Panc1 (cell line): Measurements from ENCODE around the gene ABHD8. TPM values are rescaled to one million over a fixed set of nuclear protein-coding genes. Genes with fewer than 3 reads are reported as not detected.

ENCODE experiments used
- ATAC-seq: fragments of 200-7000 bp; cut with Tn5 transposase; 2 replicates; pipeline ENCODE4 v1.9.1; 2020; ENCODE audit warnings: mild to moderate bottlenecking, moderate library complexity
- BruUV-seq: library from RNA; stranded (reverse); fragments of 400-500 nt; replicated peaks from 2 replicates; lab custom pipeline; 2021; lab: Mats Ljungman, UMichigan
- CTCF ChIA-PET: fragments of 300-600 bp; sonication (Branson Sonifier 250); formaldehyde crosslinking; loops from one replicate; lab custom pipeline; 2022; ENCODE audit warnings: antibody characterized with exemption; lab: Charles Lee
- POLR2A ChIA-PET: fragments of 300-600 bp; sonication (Branson Sonifier 250); formaldehyde crosslinking; loops from one replicate; lab custom pipeline; 2022; ENCODE audit warnings: antibody characterized with exemption; lab: Charles Lee
- DNase-seq: peaks from one replicate; pipeline ENCODE4 v3.0.0-alpha.2; 2010; ENCODE audit warnings: low read depth, low spot score
- H3K27ac ChIP-seq: 2 replicates; pipeline ENCODE4 v1.5.1; 2011; ENCODE audit warnings: mild to moderate bottlenecking, low read length, inconsistent platforms
- H3K27me3 ChIP-seq: fragments of 200-500 bp; sonication (Bioruptor generic); 2 replicates; pipeline ENCODE4 v1.6.0; 2014; ENCODE audit warnings: low read length, inconsistent platforms; ENCODE audit not compliant: control insufficient read depth, insufficient read depth
- H3K36me3 ChIP-seq: fragments of 200-500 bp; sonication (Bioruptor generic); 2 replicates; pipeline ENCODE4 v1.5.1; 2014; ENCODE audit warnings: inconsistent platforms, mild to moderate bottlenecking, low read length, moderate library complexity; ENCODE audit not compliant: control insufficient read depth, insufficient read depth
- H3K4me1 ChIP-seq: 2 replicates; pipeline ENCODE4 v1.5.1; 2011; ENCODE audit warnings: inconsistent platforms, mild to moderate bottlenecking, low read length, moderate library complexity; ENCODE audit not compliant: control insufficient read depth, insufficient read depth
- H3K4me3 ChIP-seq, 2 experiments: 2 replicates each; pipeline ENCODE4 v1.5.1; 2011 to 2012; ENCODE audit warnings: low read depth in 2 of 2, low read length in 2 of 2, mild to moderate bottlenecking in 2 of 2, inconsistent platforms in 1 of 2, moderate library complexity in 1 of 2
- H3K9me3 ChIP-seq: fragments of 200-500 bp; sonication (Bioruptor generic); 2 replicates; pipeline ENCODE4 v1.5.1; 2014; ENCODE audit warnings: low read depth, mild to moderate bottlenecking, inconsistent platforms, low read length, moderate library complexity; ENCODE audit not compliant: control insufficient read depth, insufficient read depth
- POLR2AphosphoS5 ChIP-seq: IDR thresholded peaks from 2 replicates; pipeline ENCODE4 v1.6.1; 2012; ENCODE audit warnings: mild to moderate bottlenecking, low read depth, low read length, moderate library complexity
- REST ChIP-seq, 2 experiments: IDR thresholded peaks; 2 replicates each; pipeline ENCODE4 v1.6.1; 2011 to 2012; ENCODE audit warnings: low read depth in 2 of 2, control low read depth in 1 of 2, low read length in 1 of 2, mild to moderate bottlenecking in 1 of 2, moderate library complexity in 1 of 2; ENCODE audit not compliant: insufficient read depth in 1 of 2
- SIN3A ChIP-seq: IDR thresholded peaks from 2 replicates; pipeline ENCODE4 v1.6.1; 2012; ENCODE audit warnings: low read depth, mild to moderate bottlenecking, low read length, moderate library complexity, borderline replicate concordance; ENCODE audit not compliant: insufficient read depth
- TCF7L2 ChIP-seq: IDR thresholded peaks from 2 replicates; pipeline ENCODE4 v1.6.1; 2011; ENCODE audit warnings: mild to moderate bottlenecking, low read depth, low read length, inconsistent platforms
- in situ Hi-C: cut with HindIII; loops from 2 replicates; pipeline ENCODE4 v1.10.0; 2016; ENCODE audit warnings: low sequenced_read_pairs, low pct_unique_long_range_greater_than_20kb
- intact Hi-C: fragments of 100-400 bp; cut with micrococcal nuclease; formaldehyde crosslinking; loops from one replicate; pipeline ENCODE4 v1.10.0; 2022; ENCODE audit not compliant: unreplicated experiment
- total RNA-seq: library from RNA; stranded (reverse); gene quantifications from one replicate; pipeline ENCODE4 v1.2.1, GENCODE V29; 2021; ENCODE audit not compliant: unreplicated experiment
- TF ChIP-seq, protein P1 (sequence below): fragments of 450-650 bp; IDR thresholded peaks from 2 replicates; pipeline ENCODE4 v1.5.1; 2017; ENCODE audit warnings: mild to moderate bottlenecking

ABHD8 gene
- total RNA-seq, 1 experiment from 2014 or later: 19.6 TPM

- H3K36me3 ChIP-seq: peaks cover 4% of the 10 kb centered on the region; the same call in 1 of the 2 replicates
- BruUV-seq: no TSS peak
Observed at GRCh38 chr19:17305517-17306284, 2.5 kb upstream of the ABHD8 start, which contains the start of gene MRPL34. TSS of gene MRPL34 (plus strand) at chr19:17305872. CDS start at chr19:17305893, 21 bp downstream.

GRCh38 chr19:17305216-17305516 lies 1.9 kb upstream of the ABHD8 start:
- ChIA-PET POLR2A (interaction anchor here (0.8 to 1.1 kb wide), 2 partner anchors 12 to 13 kb away, joined by 3 to 4 read pairs; no protein-coding TSS in a partner anchor), CTCF (interaction anchor here (0.6 to 1.0 kb wide), 4 partner anchors 12 to 644 kb away, joined by 3 to 8 read pairs (median 5); no protein-coding TSS in a partner anchor)
- in situ Hi-C loops (no loop called here), intact Hi-C loops (loop anchor here (10.0 kb wide), 1 partner anchor 1090 kb away; the partner anchor contains the start of gene LRRC25)
- no peak for DNase-seq
- H3K27me3 ChIP-seq: no peaks in the 10 kb centered on the region
- peaks cover 2% of the 10 kb centered on the region; the same call in 1 of the 2 replicates for H3K36me3 ChIP-seq
- peak overlapping the region; percentile 7 to 30; a peak in 3 of 4 replicates for H3K4me3 ChIP-seq
- ATAC-seq: no peak
- no TSS peak for BruUV-seq
- H3K4me1 ChIP-seq: peaks cover 29% of the 10 kb centered on the region
- TF ChIP-seq TCF7L2 (no peak), REST (IDR thresholded peaks at IDR 0.05; ENCODE audit: insufficient read depth in 1 of 2, low read depth in 2 of 2, low read length in 1 of 2) (0 out of 4 replicates have a peak, but pooled peaks of 1 of the 2 experiments have one; percentile 27)
- no peaks in the 10 kb centered on the region for H3K9me3 ChIP-seq
- H3K27ac ChIP-seq: peak overlapping the region; percentile 89

More at GRCh38 chr19:17305517-17306284, 2.5 kb upstream of the ABHD8 start, which contains the start of gene MRPL34:
- Histone ChIP-seq H3K9me3 (no peaks in the 10 kb centered on the region), H3K4me3 (peak within 1 kb of the TSS; percentile 60 to 77), H3K4me1 (peaks cover 34% of the 10 kb centered on the region), H3K27ac (peak within 1 kb of the TSS; percentile 92), H3K27me3 (no peaks in the 10 kb centered on the region)
- peak; percentile 96 for DNase-seq
- CTCF ChIA-PET: interaction anchor here (0.6 to 1.0 kb wide), 4 partner anchors 12 to 644 kb away, joined by 3 to 8 read pairs (median 5); no protein-coding TSS in a partner anchor
- peak; percentile 84 for ATAC-seq
- in situ Hi-C loops (no loop called here), intact Hi-C loops (loop anchor here (10.0 kb wide), 1 partner anchor 1089 kb away; the partner anchor contains the start of gene LRRC25)
- POLR2A ChIA-PET: interaction anchor here (0.8 to 1.1 kb wide), 2 partner anchors 13 to 14 kb away, joined by 3 to 4 read pairs; no protein-coding TSS in a partner anchor
- no peak; the same call in 1 of the 2 replicates for TF ChIP-seq POLR2AphosphoS5
- TF ChIP-seq SIN3A: peak; percentile 68; the same call in 1 of the 2 replicates
- TF ChIP-seq TCF7L2: peak; percentile 68
- TF ChIP-seq, protein P1, sequence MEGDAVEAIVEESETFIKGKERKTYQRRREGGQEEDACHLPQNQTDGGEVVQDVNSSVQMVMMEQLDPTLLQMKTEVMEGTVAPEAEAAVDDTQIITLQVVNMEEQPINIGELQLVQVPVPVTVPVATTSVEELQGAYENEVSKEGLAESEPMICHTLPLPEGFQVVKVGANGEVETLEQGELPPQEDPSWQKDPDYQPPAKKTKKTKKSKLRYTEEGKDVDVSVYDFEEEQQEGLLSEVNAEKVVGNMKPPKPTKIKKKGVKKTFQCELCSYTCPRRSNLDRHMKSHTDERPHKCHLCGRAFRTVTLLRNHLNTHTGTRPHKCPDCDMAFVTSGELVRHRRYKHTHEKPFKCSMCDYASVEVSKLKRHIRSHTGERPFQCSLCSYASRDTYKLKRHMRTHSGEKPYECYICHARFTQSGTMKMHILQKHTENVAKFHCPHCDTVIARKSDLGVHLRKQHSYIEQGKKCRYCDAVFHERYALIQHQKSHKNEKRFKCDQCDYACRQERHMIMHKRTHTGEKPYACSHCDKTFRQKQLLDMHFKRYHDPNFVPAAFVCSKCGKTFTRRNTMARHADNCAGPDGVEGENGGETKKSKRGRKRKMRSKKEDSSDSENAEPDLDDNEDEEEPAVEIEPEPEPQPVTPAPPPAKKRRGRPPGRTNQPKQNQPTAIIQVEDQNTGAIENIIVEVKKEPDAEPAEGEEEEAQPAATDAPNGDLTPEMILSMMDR: peak; percentile 85
- 0 out of 4 replicates have a peak, but pooled peaks of 1 of the 2 experiments have one; percentile 4 for TF ChIP-seq REST (IDR thresholded peaks at IDR 0.05; ENCODE audit: insufficient read depth in 1 of 2, low read depth in 2 of 2, low read length in 1 of 2)
